ENCODE measurements around the gene OTOG.

DNA sequence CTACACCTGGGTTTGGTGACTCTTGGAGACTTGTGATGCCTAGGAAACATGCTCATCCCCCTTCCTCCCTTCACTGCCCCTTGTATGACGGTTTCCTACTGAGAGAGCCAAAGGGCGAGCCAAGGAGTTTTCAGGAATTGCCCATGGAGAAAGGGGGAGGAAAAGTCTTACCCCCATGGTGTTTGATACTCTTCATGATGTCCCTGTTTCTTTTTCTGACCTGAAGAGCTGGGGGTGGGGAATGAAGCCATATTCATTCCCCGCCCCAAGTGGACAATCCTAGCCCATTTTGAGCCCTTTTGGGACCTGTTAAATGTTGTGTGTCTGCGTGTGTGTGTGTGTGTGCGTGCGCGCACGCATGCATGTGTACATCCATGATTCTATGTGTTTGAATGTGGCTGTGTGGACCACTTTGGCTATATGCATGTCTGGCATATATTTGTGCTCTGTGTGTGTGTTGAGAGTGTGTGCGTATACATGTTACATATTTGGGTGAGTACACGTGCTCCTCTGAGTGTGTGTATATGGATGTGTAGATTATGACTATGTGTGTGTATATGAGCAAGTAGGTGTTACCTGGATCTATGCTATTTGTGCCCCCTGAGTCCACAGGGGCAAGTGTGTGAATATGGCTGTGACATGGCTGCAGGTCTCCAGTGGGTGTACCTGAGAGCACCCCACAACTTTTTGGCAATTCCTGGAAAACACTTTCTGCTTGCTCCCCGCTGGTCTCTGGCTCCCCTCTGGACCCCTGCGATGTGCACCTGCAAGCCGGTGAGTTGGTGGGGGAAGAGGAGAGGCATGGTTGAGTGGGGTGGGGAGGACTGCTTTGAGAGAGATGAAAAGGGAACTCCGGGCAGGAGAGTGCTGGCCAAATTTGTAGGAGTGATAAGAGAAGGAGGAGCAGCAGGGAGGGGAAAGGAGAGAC is 24.6 kb downstream of the OTOG start:
- TF ChIP-seq, protein P1, sequence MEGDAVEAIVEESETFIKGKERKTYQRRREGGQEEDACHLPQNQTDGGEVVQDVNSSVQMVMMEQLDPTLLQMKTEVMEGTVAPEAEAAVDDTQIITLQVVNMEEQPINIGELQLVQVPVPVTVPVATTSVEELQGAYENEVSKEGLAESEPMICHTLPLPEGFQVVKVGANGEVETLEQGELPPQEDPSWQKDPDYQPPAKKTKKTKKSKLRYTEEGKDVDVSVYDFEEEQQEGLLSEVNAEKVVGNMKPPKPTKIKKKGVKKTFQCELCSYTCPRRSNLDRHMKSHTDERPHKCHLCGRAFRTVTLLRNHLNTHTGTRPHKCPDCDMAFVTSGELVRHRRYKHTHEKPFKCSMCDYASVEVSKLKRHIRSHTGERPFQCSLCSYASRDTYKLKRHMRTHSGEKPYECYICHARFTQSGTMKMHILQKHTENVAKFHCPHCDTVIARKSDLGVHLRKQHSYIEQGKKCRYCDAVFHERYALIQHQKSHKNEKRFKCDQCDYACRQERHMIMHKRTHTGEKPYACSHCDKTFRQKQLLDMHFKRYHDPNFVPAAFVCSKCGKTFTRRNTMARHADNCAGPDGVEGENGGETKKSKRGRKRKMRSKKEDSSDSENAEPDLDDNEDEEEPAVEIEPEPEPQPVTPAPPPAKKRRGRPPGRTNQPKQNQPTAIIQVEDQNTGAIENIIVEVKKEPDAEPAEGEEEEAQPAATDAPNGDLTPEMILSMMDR (tag by site-specific recombination; IDR thresholded peaks at IDR 0.05) = no peak
- no peak for TF ChIP-seq ZNF121 (tag by site-specific recombination; IDR thresholded peaks at IDR 0.05)
- TF ChIP-seq EGR2 (tag by site-specific recombination; IDR thresholded peaks at IDR 0.05; ENCODE audit: low read depth) = no peak
- no peak for TF ChIP-seq ZNF211 (tag by site-specific recombination; IDR thresholded peaks at IDR 0.05; ENCODE audit: low read depth)
- TF ChIP-seq, protein P2, sequence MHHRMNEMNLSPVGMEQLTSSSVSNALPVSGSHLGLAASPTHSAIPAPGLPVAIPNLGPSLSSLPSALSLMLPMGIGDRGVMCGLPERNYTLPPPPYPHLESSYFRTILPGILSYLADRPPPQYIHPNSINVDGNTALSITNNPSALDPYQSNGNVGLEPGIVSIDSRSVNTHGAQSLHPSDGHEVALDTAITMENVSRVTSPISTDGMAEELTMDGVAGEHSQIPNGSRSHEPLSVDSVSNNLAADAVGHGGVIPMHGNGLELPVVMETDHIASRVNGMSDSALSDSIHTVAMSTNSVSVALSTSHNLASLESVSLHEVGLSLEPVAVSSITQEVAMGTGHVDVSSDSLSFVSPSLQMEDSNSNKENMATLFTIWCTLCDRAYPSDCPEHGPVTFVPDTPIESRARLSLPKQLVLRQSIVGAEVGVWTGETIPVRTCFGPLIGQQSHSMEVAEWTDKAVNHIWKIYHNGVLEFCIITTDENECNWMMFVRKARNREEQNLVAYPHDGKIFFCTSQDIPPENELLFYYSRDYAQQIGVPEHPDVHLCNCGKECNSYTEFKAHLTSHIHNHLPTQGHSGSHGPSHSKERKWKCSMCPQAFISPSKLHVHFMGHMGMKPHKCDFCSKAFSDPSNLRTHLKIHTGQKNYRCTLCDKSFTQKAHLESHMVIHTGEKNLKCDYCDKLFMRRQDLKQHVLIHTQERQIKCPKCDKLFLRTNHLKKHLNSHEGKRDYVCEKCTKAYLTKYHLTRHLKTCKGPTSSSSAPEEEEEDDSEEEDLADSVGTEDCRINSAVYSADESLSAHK (tag by site-specific recombination; IDR thresholded peaks at IDR 0.05) = no peak

Data from HEK293 (cell line).